Measurements from ENCODE around the gene MAP2K2. TPM values are rescaled to one million over a fixed set of nuclear protein-coding genes. Genes with fewer than 3 reads are reported as not detected.

Gene MAP2K2
- total and polyA plus RNA-seq, 2 donors (not counting 3 experiments of a cell fraction or from before 2014, with no cell fraction given): 126 to 171 TPM

GRCh38 chr19:4098493-4098892 is 25.4 kb downstream of the MAP2K2 start:
- no peak overlapping the region for H3K4me3 ChIP-seq (replicated peaks in 1 of 3; ENCODE audit: insufficient read depth in 1 of 3, low read depth in 1 of 3, low read length in 3 of 3)
- no peaks in the 10 kb centered on the region for H3K79me2 ChIP-seq (ENCODE audit: control insufficient read depth, insufficient read depth, low read length)
- no peak for DNase-seq (ENCODE audit: low read depth, low spot score)
- TF ChIP-seq JUN (IDR thresholded peaks at IDR 0.05; ENCODE audit: borderline replicate concordance, insufficient read depth, insufficient read length, low read depth) (no peak), CTCF (IDR thresholded peaks at IDR 0.05; ENCODE audit: extremely low read depth in 1 of 2, insufficient read depth in 1 of 2, low read depth in 1 of 2, low read length in 2 of 2) (no peak), POLR2AphosphoS5 (IDR thresholded peaks at IDR 0.05; ENCODE audit: insufficient read depth, low read depth, low read length) (no peak), GATA2 (IDR thresholded peaks at IDR 0.05; ENCODE audit: insufficient read depth, insufficient read length, low read depth, low read length) (no peak), POLR2A (IDR thresholded peaks at IDR 0.05; ENCODE audit: low read depth, low read length) (no peak), MYC (IDR thresholded peaks at IDR 0.05; ENCODE audit: low read depth, low read length) (no peak), MAX (IDR thresholded peaks at IDR 0.05; ENCODE audit: insufficient read depth, insufficient read length) (no peak), EZH2 (IDR thresholded peaks at IDR 0.05; ENCODE audit: borderline replicate concordance, low read depth, low read length, severe bottlenecking) (no peak), FOS (IDR thresholded peaks at IDR 0.05; ENCODE audit: borderline replicate concordance, insufficient read depth, low read length) (no peak)
- FAIRE-seq: no peak
- no peak overlapping the region for H3K9ac ChIP-seq (replicated peaks; ENCODE audit: extremely low read depth, insufficient read depth, low read length)
- H3K4me1 ChIP-seq (ENCODE audit: control insufficient read depth, extremely low read depth, insufficient read depth, low read length): no peaks in the 10 kb centered on the region
- no peaks in the 10 kb centered on the region for H3K27me3 ChIP-seq (ENCODE audit: control insufficient read depth in 2 of 2, insufficient read depth in 2 of 2, low read length in 2 of 2)
- intact Hi-C loops (cut with micrococcal nuclease) (no loop called here), dilution Hi-C loops (cut with MboI; ENCODE audit: extremely low pct_ligation_motif_present, low sequenced_read_pairs) (no loop called here)
- no peaks in the 10 kb centered on the region for H4K20me1 ChIP-seq (replicated peaks; ENCODE audit: control insufficient read depth, extremely low read depth, insufficient read depth, low read length)
- ChIA-PET CTCF (no interaction called here), POLR2A (no interaction called here)
- no peak overlapping the region for H3K4me2 ChIP-seq (ENCODE audit: insufficient read depth, low read length)
- BruUV-seq (replicated peaks): no TSS peak
- H3K36me3 ChIP-seq (ENCODE audit: control insufficient read depth in 2 of 2, extremely low read depth in 1 of 2, insufficient read depth in 2 of 2, low read length in 2 of 2): peaks cover 8 to 63% of the 10 kb centered on the region in 2 experiments
- no peak overlapping the region for H2AFZ ChIP-seq (ENCODE audit: low read depth, low read length)
- no peaks in the 10 kb centered on the region for H3K9me3 ChIP-seq (replicated peaks; ENCODE audit: control insufficient read depth, insufficient read depth, low read length)
- no peaks in the 10 kb centered on the region for H3K9me1 ChIP-seq (replicated peaks; ENCODE audit: control insufficient read depth, extremely low read depth, insufficient read depth, low read length)
- no peak overlapping the region for H3K27ac ChIP-seq (ENCODE audit: insufficient read depth, low read depth, low read length)

All from endothelial cell of umbilical vein (primary cell).